ENCODE results near the gene SP140.

SP140 gene

GRCh38 chr2:230323385-230324106, 98.0 kb downstream of the SP140 start:
- no peak for TF ChIP-seq CREB1 (IDR thresholded peaks at IDR 0.05; ENCODE audit: low read depth)
- TF ChIP-seq REST (IDR thresholded peaks at IDR 0.05; ENCODE audit: low read depth): no peak
- peak; percentile 25; the same call in 1 of the 2 replicates for TF ChIP-seq RAD21 (IDR thresholded peaks at IDR 0.05; ENCODE audit: low read depth)
- TF ChIP-seq FOXM1 (IDR thresholded peaks at IDR 0.05; ENCODE audit: borderline replicate concordance, low read depth): no peak

GRCh38 chr2:230324503-230324902, 99.0 kb downstream of the SP140 start:
- TF ChIP-seq EP300 (IDR thresholded peaks at IDR 0.05; ENCODE audit: borderline replicate concordance): no peak
- no peak for TF ChIP-seq FOXM1 (IDR thresholded peaks at IDR 0.05; ENCODE audit: borderline replicate concordance, low read depth)
- TF ChIP-seq, protein P1, sequence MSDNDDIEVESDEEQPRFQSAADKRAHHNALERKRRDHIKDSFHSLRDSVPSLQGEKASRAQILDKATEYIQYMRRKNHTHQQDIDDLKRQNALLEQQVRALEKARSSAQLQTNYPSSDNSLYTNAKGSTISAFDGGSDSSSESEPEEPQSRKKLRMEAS (IDR thresholded peaks at IDR 0.05): no peak
- no peak for TF ChIP-seq CREB1 (IDR thresholded peaks at IDR 0.05; ENCODE audit: low read depth)
- no peak for TF ChIP-seq NFIC (IDR thresholded peaks at IDR 0.05)
- TF ChIP-seq TCF12 (IDR thresholded peaks at IDR 0.05; ENCODE audit: low read depth): no peak
- TF ChIP-seq EGR1 (IDR thresholded peaks at IDR 0.05): no peak
- no peak for TF ChIP-seq CEBPB (IDR thresholded peaks at IDR 0.05)
- TF ChIP-seq TEAD4 (IDR thresholded peaks at IDR 0.05): no peak
- no peak for TF ChIP-seq YY1 (IDR thresholded peaks at IDR 0.05; ENCODE audit: low read depth)
- TF ChIP-seq ZBTB7A (IDR thresholded peaks at IDR 0.05; ENCODE audit: low read depth): no peak
- no peak for TF ChIP-seq USF1 (IDR thresholded peaks at IDR 0.05)
- TF ChIP-seq RAD21 (IDR thresholded peaks at IDR 0.05; ENCODE audit: low read depth): no peak
- TF ChIP-seq TAF1 (IDR thresholded peaks at IDR 0.05; ENCODE audit: low read depth): no peak
- no peak for TF ChIP-seq REST (IDR thresholded peaks at IDR 0.05; ENCODE audit: low read depth)

- no peak for TF ChIP-seq YY1 (IDR thresholded peaks at IDR 0.05; ENCODE audit: low read depth)
- TF ChIP-seq, protein P1 (IDR thresholded peaks at IDR 0.05): no peak
- no peak for TF ChIP-seq TAF1 (IDR thresholded peaks at IDR 0.05; ENCODE audit: low read depth)
- no peak for TF ChIP-seq CEBPB (IDR thresholded peaks at IDR 0.05)
- TF ChIP-seq TCF12 (IDR thresholded peaks at IDR 0.05; ENCODE audit: low read depth): no peak
- TF ChIP-seq EP300 (IDR thresholded peaks at IDR 0.05; ENCODE audit: borderline replicate concordance): no peak
- no peak for TF ChIP-seq RAD21 (IDR thresholded peaks at IDR 0.05; ENCODE audit: low read depth)
- TF ChIP-seq REST (IDR thresholded peaks at IDR 0.05; ENCODE audit: low read depth): no peak
- TF ChIP-seq ZBTB7A (IDR thresholded peaks at IDR 0.05; ENCODE audit: low read depth): no peak
Measured at GRCh38 chr2:230325316-230326243, 100.0 kb downstream of the SP140 start.
